HG03135 (cell line): ENCODE measurements around the gene MEG3.

ENCODE experiments used
- ATAC-seq: cut with Tn5 transposase; IDR thresholded peaks from one replicate; pipeline ENCODE4 v1.9.1; 2021; ENCODE audit warnings: mild to moderate bottlenecking, moderate library complexity; ENCODE audit not compliant: unreplicated experiment

MEG3 gene

DNA sequence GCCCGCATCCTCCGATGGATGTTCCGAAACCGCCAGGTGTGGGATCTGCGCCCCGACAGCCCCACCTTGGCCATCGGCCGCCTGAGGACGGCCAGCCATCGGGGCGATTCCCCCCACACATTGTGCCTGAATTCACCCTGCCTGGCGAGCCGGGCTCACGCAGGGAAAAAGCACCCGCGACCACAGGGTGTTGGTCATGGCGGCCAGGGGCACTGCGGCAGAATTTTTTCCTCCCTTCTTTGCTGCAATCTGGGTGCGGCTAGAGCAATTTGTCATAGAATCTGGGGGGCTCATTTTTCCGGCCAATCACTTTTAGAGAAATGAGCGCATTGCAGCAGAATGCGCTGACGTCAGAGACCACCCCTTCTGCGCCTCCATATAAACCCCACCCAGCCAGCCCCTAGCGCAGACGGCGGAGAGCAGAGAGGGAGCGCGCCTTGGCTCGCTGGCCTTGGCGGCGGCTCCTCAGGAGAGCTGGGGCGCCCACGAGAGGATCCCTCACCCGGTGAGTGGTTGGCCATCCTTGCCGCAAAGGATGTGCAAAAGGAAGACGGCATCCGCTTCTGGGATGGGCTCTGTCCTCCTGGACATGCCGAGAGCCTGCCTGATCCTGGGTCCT is at the start of gene MEG3:
Gene MEG3 (plus strand): TSS at position 406 of the 619 bp plus-strand sequence.
- no peak for ATAC-seq

GRCh38 chr14:100776681-100777365 is 49.1 kb upstream of the MEG3 start:
- no peak for ATAC-seq

DNA sequence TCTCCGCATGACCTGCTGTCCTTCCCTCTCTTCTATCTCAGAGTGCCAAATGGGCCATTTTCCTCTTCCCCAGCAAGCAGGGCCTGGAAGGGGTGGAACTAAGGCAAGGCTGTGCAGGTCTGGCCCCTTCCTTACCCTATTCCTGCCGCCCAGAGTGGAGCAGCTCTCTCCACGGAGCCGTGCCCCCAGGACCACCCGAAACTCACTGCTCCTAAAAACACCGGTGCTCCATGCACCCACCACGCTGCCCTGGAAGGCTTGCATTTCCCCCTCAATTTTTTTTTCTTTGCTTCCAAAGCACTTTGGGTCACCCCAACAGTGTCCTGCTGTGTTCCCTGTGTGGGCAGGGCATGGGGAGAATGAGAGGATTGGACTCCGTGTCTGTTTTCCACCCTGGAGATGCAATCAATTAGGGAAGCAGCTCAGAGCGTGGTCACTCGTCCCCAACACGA is 48.5 kb upstream of the MEG3 start:
- ATAC-seq, result no peak

GRCh38 chr14:100777818-100778525 is 47.9 kb upstream of the MEG3 start:
- ATAC-seq, result no peak

GRCh38 chr14:100778526-100778882 is 47.4 kb upstream of the MEG3 start:
- no peak for ATAC-seq

GRCh38 chr14:100778951-100779690 is 46.8 kb upstream of the MEG3 start:
- ATAC-seq, result no peak

- ATAC-seq, result no peak
Measured at GRCh38 chr14:100779691-100780080, 46.2 kb upstream of the MEG3 start.

DNA sequence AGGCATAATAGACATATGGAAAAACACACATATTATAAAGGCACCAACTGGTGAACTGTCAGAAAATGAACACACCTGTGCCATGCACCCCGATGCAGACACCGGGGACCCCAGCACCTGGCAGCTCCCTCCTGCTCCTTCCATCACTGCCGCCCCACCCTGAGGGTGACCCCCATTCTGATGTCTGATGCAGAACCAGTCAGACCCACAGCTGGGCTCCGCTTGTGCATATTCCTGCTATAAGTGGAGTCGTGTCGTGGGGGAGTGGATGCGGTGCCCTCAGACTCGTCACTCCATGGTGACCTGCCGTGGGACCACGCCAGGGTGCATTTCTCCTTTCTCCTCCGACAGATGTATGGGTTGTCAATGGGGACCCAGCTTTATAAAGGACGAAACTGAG is 45.7 kb upstream of the MEG3 start:
- ATAC-seq, result no peak

DNA sequence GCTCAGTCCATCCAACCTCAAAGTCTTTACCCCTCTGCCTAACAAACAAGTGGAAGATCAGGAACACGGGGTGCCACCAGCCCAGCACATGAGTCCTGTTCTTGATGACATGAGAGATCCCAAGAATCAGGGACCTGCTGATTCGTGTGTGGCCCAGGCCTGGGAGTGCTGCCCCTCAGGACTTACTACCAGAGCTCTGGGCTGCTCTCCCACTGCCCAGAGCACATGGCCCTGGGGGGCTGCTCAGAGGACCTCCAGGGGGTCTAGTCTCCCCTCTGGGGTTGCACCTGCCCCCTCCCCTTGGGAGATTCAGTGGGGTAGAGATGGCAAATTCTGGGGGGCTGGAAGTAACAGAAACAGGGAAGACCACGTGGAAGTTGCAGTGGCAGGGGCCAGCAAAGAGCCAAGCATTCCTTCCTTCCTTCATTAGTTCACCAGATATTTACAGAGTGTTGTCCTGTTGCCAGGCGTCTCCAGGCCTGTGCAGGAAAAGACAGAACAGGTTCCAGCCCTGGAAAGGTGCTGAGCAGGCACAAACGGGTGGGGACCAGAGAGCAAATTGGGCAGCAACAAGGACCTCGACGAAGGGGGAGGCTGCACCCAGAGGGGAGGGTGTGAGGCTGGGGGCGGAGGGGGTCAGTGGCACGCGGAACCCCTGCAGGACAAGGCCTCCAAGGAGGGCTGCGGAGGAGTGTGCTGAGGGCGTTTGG is 45.1 kb upstream of the MEG3 start:
- ATAC-seq, result no peak

DNA sequence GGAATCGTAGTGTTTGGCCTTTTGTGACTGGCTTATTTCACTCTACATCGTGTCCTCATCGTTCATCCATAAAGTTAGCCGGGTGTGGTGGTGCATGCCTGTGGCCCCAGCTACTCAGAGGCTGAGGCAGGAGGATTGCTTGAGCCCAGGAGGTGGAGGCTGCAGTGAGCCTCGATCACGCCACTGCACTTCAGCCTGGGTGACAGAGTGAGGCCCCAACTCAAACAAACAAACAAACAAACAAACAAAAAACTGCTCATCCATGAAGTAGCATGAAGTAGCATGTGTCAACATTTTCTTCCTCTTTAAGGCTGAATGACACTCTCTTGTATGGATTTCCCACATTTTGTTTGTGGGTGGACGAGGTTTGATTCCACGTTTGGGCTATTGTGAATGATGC is 44.0 kb upstream of the MEG3 start:
- no peak for ATAC-seq

DNA sequence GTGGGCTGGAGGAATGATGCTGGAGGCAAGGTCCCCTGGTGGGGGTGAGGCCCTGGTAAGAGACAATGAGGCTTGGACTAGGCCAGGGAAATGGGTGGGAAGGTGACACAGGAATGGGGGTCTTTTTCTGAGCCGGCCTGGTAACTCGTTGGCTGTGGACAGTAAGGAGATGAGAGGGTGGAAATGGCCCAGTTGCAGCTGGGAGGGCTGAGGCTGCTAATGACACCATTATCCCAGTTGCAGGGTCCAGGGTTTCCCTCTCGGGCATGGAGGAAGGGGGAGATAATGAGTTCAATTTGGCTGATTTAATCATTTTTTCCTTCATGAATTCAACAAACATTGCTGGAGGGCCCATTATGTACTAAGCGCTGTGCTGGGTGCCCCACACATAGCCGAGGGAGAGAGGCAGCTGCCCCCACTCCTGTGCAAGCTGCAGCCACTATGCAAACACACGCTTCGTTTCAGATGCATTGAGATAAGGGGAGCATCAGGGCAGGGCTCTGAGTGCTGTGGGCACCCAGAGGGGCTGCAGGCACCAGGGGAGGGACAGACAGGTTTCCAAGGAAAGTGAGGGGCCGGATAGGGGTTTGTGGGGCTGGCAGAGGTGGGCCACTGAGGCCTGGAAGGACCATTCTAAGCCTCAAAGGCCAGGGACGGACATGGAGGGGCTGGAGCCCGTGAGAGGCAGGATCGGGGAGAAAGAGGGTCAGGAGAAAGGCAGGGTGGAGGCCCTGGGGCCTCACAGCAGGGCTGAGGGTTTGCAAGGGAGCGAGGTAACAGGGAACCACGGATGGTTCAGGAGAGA is 43.2 kb upstream of the MEG3 start:
- ATAC-seq, result no peak

DNA sequence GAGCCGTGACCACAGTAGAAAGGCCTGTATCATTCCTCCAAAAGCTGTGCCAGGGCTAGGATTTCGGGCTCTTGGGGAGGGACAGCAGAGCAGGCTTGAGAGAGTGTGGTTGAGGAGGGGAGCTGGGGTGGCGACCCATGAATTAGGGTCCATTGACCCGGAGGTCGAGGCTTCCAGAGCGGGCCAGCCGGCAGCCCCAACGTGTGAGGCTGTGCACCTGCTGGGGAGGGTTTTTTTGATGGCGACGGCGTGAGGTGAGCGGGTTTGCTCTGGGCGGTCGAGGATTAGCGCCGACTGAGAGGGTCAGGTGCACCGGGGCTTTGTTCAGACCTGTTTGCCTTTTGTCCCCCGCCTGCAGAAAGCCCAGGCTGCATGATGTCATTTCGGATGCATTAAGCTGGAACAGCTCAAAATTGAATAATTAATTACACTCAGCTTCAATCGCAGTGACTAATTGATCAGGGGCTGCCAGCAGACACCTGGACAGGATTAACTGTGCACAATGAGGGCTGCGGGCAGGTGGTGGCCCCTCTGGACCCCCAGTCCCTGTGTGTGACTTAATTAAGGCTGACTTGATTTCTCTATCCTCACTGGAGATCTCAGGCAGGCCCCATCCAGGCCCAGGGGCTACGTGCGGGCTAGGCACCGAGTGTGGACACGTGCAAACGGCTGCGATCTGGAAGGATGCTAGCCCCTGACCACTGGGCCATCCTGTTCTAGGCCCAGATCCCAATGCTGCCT is 42.1 kb upstream of the MEG3 start:
- ATAC-seq, result no peak

- no peak for ATAC-seq
Measured at GRCh38 chr14:100784523-100785337, 41.2 kb upstream of the MEG3 start.

GRCh38 chr14:100785338-100785615 is 40.6 kb upstream of the MEG3 start:
- no peak for ATAC-seq

GRCh38 chr14:100785626-100786025 is 40.3 kb upstream of the MEG3 start:
- no peak for ATAC-seq

DNA sequence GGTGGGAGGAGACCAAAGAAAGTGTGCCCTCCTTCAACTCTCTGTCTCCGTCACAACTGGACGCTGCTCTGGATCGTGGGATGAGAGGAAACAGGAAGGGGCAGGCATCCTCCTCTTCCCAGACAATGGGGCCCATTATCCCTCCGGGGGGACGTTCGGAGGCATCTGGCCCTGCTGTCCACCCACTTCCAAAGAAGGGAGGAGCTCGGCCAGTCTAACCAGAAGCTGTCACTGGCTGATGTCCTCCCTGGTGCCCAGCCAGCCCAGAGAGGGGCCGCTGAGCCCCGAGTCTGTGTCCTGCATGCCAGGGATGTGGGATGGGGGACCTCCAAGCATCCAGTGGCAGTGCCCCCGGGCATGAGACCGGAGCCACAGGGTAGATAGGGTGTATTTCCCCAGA is 39.8 kb upstream of the MEG3 start:
- no peak for ATAC-seq

DNA sequence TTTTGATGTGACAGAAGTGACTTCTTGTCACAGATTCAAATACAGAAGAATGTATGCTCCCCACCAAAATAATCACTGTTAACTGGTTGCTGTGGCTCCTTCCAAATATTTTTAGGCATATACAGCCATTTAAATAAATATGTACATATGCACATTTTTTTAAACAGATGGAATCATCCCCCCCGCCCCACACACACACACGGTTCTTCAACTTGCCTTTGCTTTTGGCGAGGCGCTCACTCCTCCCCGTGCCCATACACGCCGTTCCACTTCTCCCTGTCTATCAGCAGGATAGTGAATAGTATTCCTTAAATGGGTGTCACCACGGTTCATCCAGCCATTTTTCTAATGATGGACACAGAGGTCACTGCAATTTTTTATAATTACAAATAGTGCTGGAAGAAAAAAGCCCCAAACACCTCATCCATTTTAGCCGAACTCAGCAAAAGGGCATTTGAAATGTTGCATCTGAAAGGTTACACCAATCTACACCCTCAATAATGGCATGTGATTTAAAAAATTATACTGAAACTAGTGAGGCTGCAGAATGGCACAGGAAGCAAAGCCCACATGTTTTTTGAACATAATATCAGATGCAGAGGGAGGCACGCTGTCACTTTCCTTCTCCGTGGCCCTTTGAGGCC is 39.2 kb upstream of the MEG3 start:
- no peak for ATAC-seq

DNA sequence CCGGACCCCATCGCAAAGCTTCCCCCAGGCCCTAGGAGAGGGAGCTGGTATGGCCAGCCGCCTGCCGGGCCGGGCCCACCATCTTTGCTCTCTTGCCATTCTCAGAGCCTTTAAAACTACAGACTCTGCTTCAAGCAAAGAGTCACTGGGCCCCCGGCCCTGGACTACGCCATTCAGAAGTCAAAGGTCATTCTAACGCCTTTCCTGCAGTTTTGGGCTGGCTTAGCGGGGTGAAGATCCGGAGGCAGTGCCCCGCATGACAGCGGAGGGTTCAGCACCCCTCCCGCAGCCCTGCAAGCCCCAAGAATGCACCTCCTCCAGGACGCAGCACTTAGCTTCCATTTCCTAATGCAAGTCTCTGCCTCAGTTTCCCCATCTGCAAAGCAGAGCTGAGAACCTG is 38.3 kb upstream of the MEG3 start:
- ATAC-seq, result no peak
